Measurements from ENCODE around the gene KLHL6.
"Not testable (repeated sequence)": the region's sequence is repeated elsewhere in the genome, so short reads cannot be mapped to it uniquely, and the experiment has no call there.

The KLHL6 gene

GRCh38 chr3:183487016-183487415 lies 68.5 kb downstream of the KLHL6 start:
- no peak for DNase-seq (ENCODE audit: low spot score)

- DNase-seq (ENCODE audit: low spot score): no peak
These were observed 69.0 kb downstream of the KLHL6 start for GRCh38 chr3:183486472-183486871.

GRCh38 chr3:183485585-183485984 lies 69.9 kb downstream of the KLHL6 start:
- no peak for DNase-seq (ENCODE audit: low spot score)

GRCh38 chr3:183485093-183485492 lies 70.4 kb downstream of the KLHL6 start:
- DNase-seq (ENCODE audit: low spot score): no peak

GRCh38 chr3:183484431-183485075 lies 71.0 kb downstream of the KLHL6 start:
- DNase-seq (ENCODE audit: low spot score): no peak

GRCh38 chr3:183481582-183481981 lies 73.9 kb downstream of the KLHL6 start:
- DNase-seq (ENCODE audit: low spot score): no peak

- no peak for DNase-seq (ENCODE audit: low spot score)
These were observed 77.0 kb downstream of the KLHL6 start for GRCh38 chr3:183478501-183478900.

- no peak for DNase-seq (ENCODE audit: low spot score)
These were observed 77.6 kb downstream of the KLHL6 start for GRCh38 chr3:183477801-183478456.

- DNase-seq (ENCODE audit: low spot score): not testable (repeated sequence)
These were observed 79.7 kb downstream of the KLHL6 start for GRCh38 chr3:183475764-183476162.

- no peak for DNase-seq (ENCODE audit: low spot score)
These were observed 80.3 kb downstream of the KLHL6 start for GRCh38 chr3:183475016-183475763.

- no peak for DNase-seq (ENCODE audit: low spot score)
These were observed 81.5 kb downstream of the KLHL6 start for GRCh38 chr3:183473969-183474368.

GRCh38 chr3:183472155-183472554 lies 83.4 kb downstream of the KLHL6 start:
- DNase-seq (ENCODE audit: low spot score): no peak

- no peak for DNase-seq (ENCODE audit: low spot score)
These were observed 87.1 kb downstream of the KLHL6 start for GRCh38 chr3:183468424-183468823.

- no peak for DNase-seq (ENCODE audit: low spot score)
These were observed 88.9 kb downstream of the KLHL6 start for GRCh38 chr3:183466575-183466974.

GRCh38 chr3:183465710-183466109 lies 89.8 kb downstream of the KLHL6 start:
- DNase-seq (ENCODE audit: low spot score): not testable (repeated sequence)

GRCh38 chr3:183464480-183464879 lies 91.0 kb downstream of the KLHL6 start:
- no peak for DNase-seq (ENCODE audit: low spot score)

- DNase-seq (ENCODE audit: low spot score): no peak
These were observed 95.1 kb downstream of the KLHL6 start for GRCh38 chr3:183460081-183461055.

- no peak for DNase-seq (ENCODE audit: low spot score)
These were observed 100.4 kb downstream of the KLHL6 start for GRCh38 chr3:183455089-183455488.

- no peak for DNase-seq (ENCODE audit: low spot score)
These were observed 101.4 kb downstream of the KLHL6 start for GRCh38 chr3:183454064-183454463.

GRCh38 chr3:183449791-183450190 lies 105.7 kb downstream of the KLHL6 start:
- DNase-seq (ENCODE audit: low spot score): no peak

- no peak for DNase-seq (ENCODE audit: low spot score)
These were observed 106.1 kb downstream of the KLHL6 start for GRCh38 chr3:183449391-183449790.

Measured in CD4-positive, alpha-beta T cell treated with Interleukin-15 for 4 hours (primary cell).